H1 (cell line): ENCODE measurements around the gene CACNB2.

Experiments
- ASH2L ChIP-seq: fragments of 200-600, 300-600 bp; sonication (generic); IDR thresholded peaks from one replicate; pipeline ENCODE4 v1.7.1; 2017; ENCODE audit warnings: low read length
- CTCF ChIP-seq, 3 experiments: IDR thresholded peaks; 1 replicate in 2 of 3; 2 replicates in 1 of 3; pipeline versions ENCODE4 v1.5.1 to v1.6.1; 2011; ENCODE audit warnings: low read length in 3 of 3, mild to moderate bottlenecking in 3 of 3, inconsistent platforms in 2 of 3, low read depth in 1 of 3, moderate library complexity in 1 of 3; ENCODE audit not compliant: insufficient read depth in 1 of 3; ENCODE audit errors: control extremely low read depth in 1 of 3
- EP300 ChIP-seq, 2 experiments: IDR thresholded peaks; 1 replicate in 1 of 2; 2 replicates in 1 of 2; pipeline ENCODE4 v1.6.1; 2011 to 2012; ENCODE audit warnings: low read depth in 2 of 2, low read length in 2 of 2, mild to moderate bottlenecking in 2 of 2, borderline replicate concordance in 1 of 2, inconsistent platforms in 1 of 2, moderate library complexity in 1 of 2
- EZH2 ChIP-seq: fragments of 200-600 bp; sonication (generic); IDR thresholded peaks from 2 replicates; pipeline ENCODE4 v1.7.1; 2012; ENCODE audit warnings: low read depth, mild to moderate bottlenecking, moderate library complexity, low read length, inconsistent platforms; ENCODE audit not compliant: severe bottlenecking
- GABPA ChIP-seq: IDR thresholded peaks from 2 replicates; pipeline ENCODE4 v1.6.1; 2011; ENCODE audit warnings: mild to moderate bottlenecking, low read length, moderate library complexity, borderline replicate concordance; ENCODE audit not compliant: insufficient read depth
- POLR2A ChIP-seq, 2 experiments: IDR thresholded peaks; 1 replicate in 1 of 2; 2 replicates in 1 of 2; pipeline ENCODE4 v1.6.1; 2011; ENCODE audit warnings: low read depth in 2 of 2, low read length in 2 of 2, mild to moderate bottlenecking in 2 of 2; ENCODE audit errors: control extremely low read depth in 1 of 2
- POLR2AphosphoS5 ChIP-seq: IDR thresholded peaks from 2 replicates; pipeline ENCODE4 v1.6.1; 2011; ENCODE audit warnings: low read depth, low read length
- SP2 ChIP-seq: IDR thresholded peaks from 2 replicates; pipeline ENCODE4 v1.6.1; 2012; ENCODE audit warnings: mild to moderate bottlenecking, low read length, inconsistent platforms

- no peak for TF ChIP-seq EZH2
- TF ChIP-seq SP2, result no peak
- no peak for TF ChIP-seq POLR2A (IDR thresholded peaks at IDR 0.05; ENCODE audit: control extremely low read depth in 1 of 2, low read depth in 2 of 2, low read length in 2 of 2)
- no peak for TF ChIP-seq POLR2AphosphoS5
- TF ChIP-seq CTCF (IDR thresholded peaks at IDR 0.05; ENCODE audit: control extremely low read depth in 1 of 3, insufficient read depth in 1 of 3, low read depth in 1 of 3, low read length in 3 of 3), result no peak
- no peak for TF ChIP-seq EP300 (IDR thresholded peaks at IDR 0.05; ENCODE audit: borderline replicate concordance in 1 of 2, low read depth in 2 of 2, low read length in 2 of 2)
- TF ChIP-seq GABPA, result no peak
- no peak for TF ChIP-seq ASH2L
Measured at GRCh38 chr10:18455086-18455884, 315.1 kb downstream of the CACNB2 start.
